CD8-positive, alpha-beta memory T cell (primary cell): ENCODE measurements around the gene ZKSCAN1. TPM values are rescaled to one million over a fixed set of nuclear protein-coding genes. Genes with fewer than 3 reads are reported as not detected.

Source experiments
- CTCF ChIA-PET: fragments of 350-600 bp; sonication (Branson Sonifier 250); formaldehyde crosslinking; loops from one replicate; lab custom pipeline; 2021; ENCODE audit warnings: antibody characterized with exemption; lab: Charles Lee
- POLR2A ChIA-PET: fragments of 350-600 bp; sonication (Branson Sonifier 250); formaldehyde crosslinking; loops from one replicate; lab custom pipeline; 2021; ENCODE audit warnings: antibody characterized with exemption; lab: Charles Lee
- DNase-seq, 5 donors: peaks; one replicate each; pipeline versions ENCODE4 v3.0.0 to v3.0.0-alpha.2; 2020 to 2022; ENCODE audit warnings: mixed read lengths in 1 of 5
- H3K27ac ChIP-seq: one replicate; pipeline ENCODE4 v1.7.0; 2013; ENCODE audit warnings: low read depth, mild to moderate bottlenecking, low read length, moderate library complexity
- H3K27me3 ChIP-seq: 2 replicates; pipeline ENCODE4 v1.7.0; 2013; ENCODE audit warnings: low read length, mild to moderate bottlenecking; ENCODE audit not compliant: insufficient read depth, poor library complexity, severe bottlenecking
- H3K36me3 ChIP-seq: 2 replicates; pipeline ENCODE4 v1.7.0; 2013; ENCODE audit warnings: mild to moderate bottlenecking, low read length, moderate library complexity; ENCODE audit not compliant: insufficient read depth
- H3K4me1 ChIP-seq: 2 replicates; pipeline ENCODE4 v1.7.0; 2013; ENCODE audit warnings: mild to moderate bottlenecking, low read length, moderate library complexity; ENCODE audit not compliant: insufficient read depth
- H3K4me3 ChIP-seq: 2 replicates; pipeline ENCODE4 v1.7.0; 2013; ENCODE audit warnings: mild to moderate bottlenecking, low read length
- H3K9me3 ChIP-seq: 2 replicates; pipeline ENCODE4 v1.7.0; 2013; ENCODE audit warnings: mild to moderate bottlenecking, low read length
- H3K27ac Mint-ChIP-seq, 8 donors: one replicate each; pipeline ENCODE4 v1.8.0; 2020 to 2021; ENCODE audit warnings: mixed read lengths in 8 of 8, mild to moderate bottlenecking in 6 of 8, inconsistent platforms in 3 of 8, moderate library complexity in 3 of 8
- H3K27me3 Mint-ChIP-seq, 2 donors: one replicate each; pipeline ENCODE4 v1.8.0; 2020 to 2021; ENCODE audit warnings: mixed read lengths in 2 of 2, mild to moderate bottlenecking in 1 of 2, moderate library complexity in 1 of 2
- H3K36me3 Mint-ChIP-seq, 3 donors: one replicate each; pipeline ENCODE4 v1.8.0; 2020 to 2021; ENCODE audit warnings: mixed read lengths in 3 of 3, inconsistent platforms in 1 of 3, mild to moderate bottlenecking in 1 of 3
- H3K4me1 Mint-ChIP-seq, 3 donors: one replicate each; pipeline ENCODE4 v1.8.0; 2020 to 2021; ENCODE audit warnings: mixed read lengths in 3 of 3, inconsistent platforms in 1 of 3, mild to moderate bottlenecking in 1 of 3
- H3K4me3 Mint-ChIP-seq, 7 donors: one replicate each; pipeline ENCODE4 v1.8.0; 2020 to 2021; ENCODE audit warnings: mixed read lengths in 7 of 7, mild to moderate bottlenecking in 6 of 7, moderate library complexity in 4 of 7, inconsistent platforms in 2 of 7
- H3K9me3 Mint-ChIP-seq, 5 donors: one replicate each; pipeline ENCODE4 v1.8.0; 2020 to 2022; ENCODE audit warnings: mixed read lengths in 5 of 5, mild to moderate bottlenecking in 3 of 5, moderate library complexity in 2 of 5, inconsistent platforms in 1 of 5
- polyA plus RNA-seq: library from polyadenylated mRNA; unstranded; fragments of 300-500 nt; fragmentation: Illumina TruSeq; gene quantifications from one replicate; pipeline ENCODE4 v1.2.3, GENCODE V29; 2021
- total RNA-seq, 2 experiments: library from RNA; stranded (reverse); gene quantifications; one replicate each; pipeline ENCODE4 v1.2.3, GENCODE V29; 2021

ZKSCAN1 gene
- total and polyA plus RNA-seq, 3 experiments from 2014 or later, result 48.4 to 57.9 (median 53.4) TPM

DNA sequence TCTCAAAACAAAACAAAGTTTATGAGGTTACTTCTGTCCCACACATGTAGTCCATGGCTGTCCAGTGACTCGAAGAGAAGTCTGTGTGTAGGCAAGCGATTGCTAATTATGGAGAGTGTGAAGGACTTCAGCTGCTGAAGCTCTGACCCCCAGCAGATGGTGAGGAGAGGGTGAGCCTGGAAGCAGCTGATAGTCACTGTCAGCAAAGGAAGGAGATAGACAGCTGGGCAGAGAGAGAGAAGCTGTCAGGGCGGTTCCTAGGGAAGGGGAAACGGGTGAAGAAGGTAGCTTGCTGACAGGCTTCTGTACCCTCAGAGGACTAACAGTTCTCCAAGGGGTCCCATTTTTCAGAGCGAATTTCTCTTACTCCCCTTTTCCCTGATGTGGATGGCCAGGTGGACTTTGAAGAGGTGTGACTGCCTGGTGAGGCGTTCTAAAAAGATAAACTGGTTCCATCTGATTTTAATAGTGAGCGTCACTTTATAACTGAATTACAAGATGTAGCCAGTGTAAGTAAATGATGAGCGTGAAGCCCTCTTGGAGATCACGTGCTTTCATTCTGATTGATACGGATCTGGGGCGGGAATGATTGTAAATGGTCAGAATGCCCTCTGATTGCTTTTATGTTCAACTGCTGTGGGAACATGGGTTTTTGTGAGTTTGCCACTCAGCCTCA lies 46.3 kb downstream of the ZKSCAN1 start:
- Mint-ChIP-seq H3K36me3 (peaks cover 0 to 70% (median 10%) of the 10 kb centered on the region in 3 donors), H3K9me3 (no peaks in the 10 kb centered on the region), H3K4me3 (no peak overlapping the region), H3K27ac (peak overlapping the region in 1 of 8 donors; percentile 38), H3K4me1 (peaks cover 0 to 4% (median 0%) of the 10 kb centered on the region in 3 donors), H3K27me3 (no peaks in the 10 kb centered on the region)
- H3K9me3 ChIP-seq, result no peaks in the 10 kb centered on the region
- DNase-seq, result no peak
- ChIA-PET POLR2A (no interaction called here), CTCF (interaction anchor here (1.2 kb wide), 1 partner anchor 11 kb away, joined by 3 read pairs; no protein-coding TSS in a partner anchor)
- H3K36me3 ChIP-seq, result peaks cover 11% of the 10 kb centered on the region
- H3K4me1 ChIP-seq, result no peaks in the 10 kb centered on the region
- no peaks in the 10 kb centered on the region for H3K27me3 ChIP-seq
- no peak overlapping the region for H3K4me3 ChIP-seq
- no peak overlapping the region for H3K27ac ChIP-seq

DNA sequence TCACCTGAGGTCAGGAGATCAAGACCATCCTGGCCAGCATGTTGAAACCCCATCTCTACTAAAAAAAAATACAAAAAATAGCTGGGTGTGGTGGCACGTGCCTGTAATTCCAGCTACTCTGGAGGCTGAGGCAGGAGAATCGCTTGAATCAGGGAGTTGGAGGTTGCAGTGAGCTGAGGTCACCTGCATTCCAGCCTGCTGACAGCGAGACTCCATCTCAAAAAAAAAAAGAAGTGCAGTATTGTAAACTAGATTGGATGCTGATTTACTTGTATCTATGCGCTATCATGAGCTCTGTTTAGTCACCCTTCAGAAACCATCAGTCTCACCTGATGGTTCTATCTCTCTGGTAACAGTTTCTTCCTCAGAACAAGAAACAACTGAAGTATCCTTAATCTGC lies 48.0 kb downstream of the ZKSCAN1 start:
- ChIA-PET CTCF (no interaction called here), POLR2A (no interaction called here)
- Mint-ChIP-seq H3K27me3 (no peaks in the 10 kb centered on the region), H3K4me1 (peaks cover 0 to 4% (median 0%) of the 10 kb centered on the region in 3 donors), H3K27ac (no peak overlapping the region), H3K9me3 (peaks cover 0 to 2% (median 0%) of the 10 kb centered on the region in 5 donors), H3K4me3 (no peak overlapping the region), H3K36me3 (peaks cover 0 to 61% (median 8%) of the 10 kb centered on the region in 3 donors)
- Histone ChIP-seq H3K27ac (no peak overlapping the region), H3K36me3 (peaks cover 4% of the 10 kb centered on the region), H3K9me3 (no peaks in the 10 kb centered on the region), H3K27me3 (no peaks in the 10 kb centered on the region), H3K4me1 (no peaks in the 10 kb centered on the region), H3K4me3 (no peak overlapping the region)
- DNase-seq, result no peak

DNA sequence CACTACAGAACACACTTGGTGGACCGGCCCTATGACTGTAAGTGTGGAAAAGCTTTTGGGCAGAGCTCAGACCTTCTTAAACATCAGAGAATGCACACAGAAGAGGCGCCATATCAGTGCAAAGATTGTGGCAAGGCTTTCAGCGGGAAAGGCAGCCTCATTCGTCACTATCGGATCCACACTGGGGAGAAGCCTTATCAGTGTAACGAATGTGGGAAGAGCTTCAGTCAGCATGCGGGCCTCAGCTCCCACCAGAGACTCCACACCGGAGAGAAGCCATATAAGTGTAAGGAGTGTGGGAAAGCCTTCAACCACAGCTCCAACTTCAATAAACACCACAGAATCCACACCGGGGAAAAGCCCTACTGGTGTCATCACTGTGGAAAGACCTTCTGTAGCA lies 48.8 kb downstream of the ZKSCAN1 start:
- Histone ChIP-seq H3K4me3 (no peak overlapping the region), H3K27ac (no peak overlapping the region), H3K27me3 (no peaks in the 10 kb centered on the region), H3K4me1 (no peaks in the 10 kb centered on the region), H3K36me3 (peaks cover 4% of the 10 kb centered on the region), H3K9me3 (no peaks in the 10 kb centered on the region)
- DNase-seq, result no peak
- peaks cover 0 to 4% (median 0%) of the 10 kb centered on the region in 3 donors for H3K4me1 Mint-ChIP-seq
- ChIA-PET POLR2A (no interaction called here), CTCF (no interaction called here)
- peaks cover 0 to 53% (median 8%) of the 10 kb centered on the region in 3 donors for H3K36me3 Mint-ChIP-seq
- H3K4me3 Mint-ChIP-seq, result no peak overlapping the region
- no peaks in the 10 kb centered on the region for H3K27me3 Mint-ChIP-seq
- H3K27ac Mint-ChIP-seq, result no peak overlapping the region
- H3K9me3 Mint-ChIP-seq, result peaks cover 0 to 2% (median 0%) of the 10 kb centered on the region in 5 donors

DNA sequence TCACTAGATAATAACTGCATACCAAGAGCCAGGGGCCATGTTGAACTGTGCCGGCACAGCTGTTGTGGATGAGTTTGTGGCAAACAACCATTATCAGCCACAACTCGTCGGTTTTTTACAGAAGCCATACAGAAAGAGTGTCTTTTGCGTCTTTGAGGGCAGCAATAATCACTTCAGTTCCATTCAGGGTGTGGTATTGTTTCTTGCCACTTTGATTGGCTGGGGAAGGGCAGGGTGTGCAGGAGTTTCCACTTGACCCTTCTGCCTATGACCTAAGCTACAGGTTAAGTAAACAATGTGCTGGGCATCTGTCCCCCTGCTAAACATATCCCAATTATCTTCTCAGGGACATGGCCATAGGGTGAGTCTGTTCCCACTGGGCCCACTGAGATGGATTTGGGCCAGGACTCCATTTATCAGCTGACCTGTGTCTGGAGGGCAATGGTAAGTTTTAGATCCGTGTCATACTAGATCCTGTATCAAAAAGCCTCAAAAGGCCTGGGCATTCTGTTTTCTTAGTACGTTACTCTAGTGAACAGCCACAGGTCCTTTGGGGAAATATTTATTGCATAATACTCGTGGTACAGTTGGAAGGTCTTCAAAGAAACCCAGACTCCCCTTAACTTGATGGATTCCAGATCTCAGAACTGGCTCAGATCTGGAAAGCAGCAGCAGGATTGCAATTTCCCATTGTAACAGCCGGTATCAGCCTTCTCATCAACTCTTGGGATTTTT lies 50.2 kb downstream of the ZKSCAN1 start:
- Histone ChIP-seq H3K9me3 (peaks cover 6% of the 10 kb centered on the region), H3K36me3 (peaks cover 10% of the 10 kb centered on the region), H3K4me1 (no peaks in the 10 kb centered on the region), H3K27ac (no peak overlapping the region), H3K27me3 (no peaks in the 10 kb centered on the region), H3K4me3 (no peak overlapping the region)
- Mint-ChIP-seq H3K4me3 (no peak overlapping the region), H3K27me3 (no peaks in the 10 kb centered on the region), H3K27ac (no peak overlapping the region), H3K4me1 (no peaks in the 10 kb centered on the region), H3K36me3 (peaks cover 11 to 59% (median 12%) of the 10 kb centered on the region in 3 donors), H3K9me3 (peaks cover 0 to 6% (median 4%) of the 10 kb centered on the region in 5 donors)
- DNase-seq, result no peak
- ChIA-PET POLR2A (no interaction called here), CTCF (no interaction called here)

DNA sequence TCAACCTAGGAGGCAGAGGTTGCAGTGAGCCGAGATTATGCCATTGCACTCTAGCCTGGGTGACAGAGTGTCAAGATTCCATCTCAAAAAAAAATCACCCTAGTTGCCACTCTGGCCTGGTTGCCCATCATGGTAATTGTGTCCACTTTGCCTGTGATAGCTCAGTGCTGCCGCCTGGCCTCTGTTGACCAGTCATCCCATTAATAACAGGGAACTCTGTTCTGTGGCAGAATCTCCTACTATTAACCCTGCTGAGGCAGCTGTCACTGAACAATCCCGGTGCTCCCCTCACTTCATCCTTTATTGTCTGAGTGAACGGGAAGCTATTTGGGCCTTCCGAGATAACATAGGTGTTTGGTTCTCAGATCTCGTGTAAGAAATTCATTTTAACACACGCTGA lies 51.6 kb downstream of the ZKSCAN1 start:
- H3K4me1 ChIP-seq, result no peaks in the 10 kb centered on the region
- Mint-ChIP-seq H3K36me3 (peaks cover 24 to 62% (median 24%) of the 10 kb centered on the region in 3 donors), H3K4me1 (no peaks in the 10 kb centered on the region), H3K9me3 (peaks cover 5 to 19% (median 17%) of the 10 kb centered on the region in 5 donors), H3K4me3 (no peak overlapping the region), H3K27ac (no peak overlapping the region), H3K27me3 (no peaks in the 10 kb centered on the region)
- no peaks in the 10 kb centered on the region for H3K27me3 ChIP-seq
- H3K4me3 ChIP-seq, result no peak overlapping the region
- ChIA-PET CTCF (no interaction called here), POLR2A (no interaction called here)
- no peak overlapping the region for H3K27ac ChIP-seq
- DNase-seq, result no peak
- peaks cover 23% of the 10 kb centered on the region for H3K36me3 ChIP-seq
- H3K9me3 ChIP-seq, result peaks cover 19% of the 10 kb centered on the region

DNA sequence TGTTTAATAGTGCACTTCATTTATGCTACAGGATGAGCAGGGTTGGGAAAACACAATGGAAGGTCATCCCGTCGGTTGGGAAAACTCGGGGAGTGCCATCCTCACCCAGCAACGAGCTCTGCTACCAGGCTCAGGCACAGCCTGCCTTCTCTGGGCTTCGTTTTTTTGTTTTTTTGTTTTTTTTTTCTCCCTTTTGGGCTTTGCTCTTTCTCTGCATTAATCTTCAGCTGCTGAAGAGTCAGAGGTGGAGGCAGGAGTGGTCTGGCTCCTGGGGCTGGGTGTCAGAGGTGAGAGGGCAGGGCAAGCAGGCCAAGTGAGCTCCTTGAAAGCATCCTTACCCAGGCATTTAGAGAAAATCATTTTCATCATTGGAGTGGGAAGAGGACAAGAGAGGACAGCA lies 54.6 kb downstream of the ZKSCAN1 start:
- H3K27me3 ChIP-seq, result no peaks in the 10 kb centered on the region
- no peaks in the 10 kb centered on the region for H3K4me1 ChIP-seq
- no peak overlapping the region for H3K27ac ChIP-seq
- CTCF ChIA-PET, result interaction anchor here (0.6 to 0.7 kb wide), 2 partner anchors 16 to 60 kb away, joined by 3 read pairs; no protein-coding TSS in a partner anchor
- Mint-ChIP-seq H3K36me3 (peaks cover 36 to 69% (median 48%) of the 10 kb centered on the region in 3 donors), H3K9me3 (peaks cover 11 to 30% (median 27%) of the 10 kb centered on the region in 5 donors), H3K4me3 (no peak overlapping the region), H3K4me1 (no peaks in the 10 kb centered on the region), H3K27ac (peak overlapping the region in 1 of 8 donors; percentile 52), H3K27me3 (no peaks in the 10 kb centered on the region)
- no peak overlapping the region for H3K4me3 ChIP-seq
- H3K9me3 ChIP-seq, result peaks cover 26% of the 10 kb centered on the region
- DNase-seq, result no peak
- peaks cover 48% of the 10 kb centered on the region for H3K36me3 ChIP-seq
- POLR2A ChIA-PET, result no interaction called here

DNA sequence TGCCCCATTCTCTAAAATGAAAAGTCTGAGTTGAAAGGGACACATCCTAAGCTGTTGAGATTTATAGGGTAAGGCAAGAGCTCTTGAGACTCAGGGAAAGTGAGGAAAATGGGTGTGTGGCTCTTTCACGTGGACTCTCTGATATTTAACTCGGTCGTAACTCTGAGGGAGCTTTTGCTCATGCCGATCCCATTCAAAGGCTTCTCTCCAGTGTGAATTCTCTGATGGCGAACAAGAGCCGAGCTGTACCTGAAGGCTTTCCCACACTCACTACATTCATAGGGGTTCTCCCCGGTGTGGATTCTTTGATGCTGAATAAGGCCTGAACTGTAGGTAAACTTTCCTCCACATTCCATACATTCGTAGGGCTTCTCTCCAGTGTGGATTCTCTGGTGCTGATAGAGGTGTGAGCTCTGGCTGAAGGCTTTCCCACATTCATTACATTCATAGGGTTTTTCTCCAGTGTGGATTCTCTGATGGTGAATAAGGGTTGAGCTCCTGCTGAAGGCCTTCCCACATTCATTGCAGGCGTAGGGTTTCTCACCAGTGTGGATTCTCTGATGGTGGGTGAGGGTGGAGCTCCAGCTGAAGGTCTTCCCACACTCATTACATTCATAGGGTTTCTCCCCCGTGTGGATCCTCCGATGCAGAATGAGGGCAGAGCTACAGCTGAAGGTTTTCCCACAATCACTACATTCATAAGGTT lies 55.8 kb downstream of the ZKSCAN1 start:
- CTCF ChIA-PET, result interaction anchor here (0.7 kb wide), 1 partner anchor 11 kb away, joined by 3 read pairs; no protein-coding TSS in a partner anchor
- H3K9me3 Mint-ChIP-seq, result peaks cover 11 to 30% (median 27%) of the 10 kb centered on the region in 5 donors
- Histone ChIP-seq H3K4me3 (no peak overlapping the region), H3K9me3 (peaks cover 26% of the 10 kb centered on the region), H3K36me3 (peaks cover 60% of the 10 kb centered on the region), H3K27me3 (no peaks in the 10 kb centered on the region), H3K27ac (no peak overlapping the region), H3K4me1 (no peaks in the 10 kb centered on the region)
- peaks cover 2 to 4% (median 3%) of the 10 kb centered on the region in 3 donors for H3K4me1 Mint-ChIP-seq
- DNase-seq, result no peak
- peak overlapping the region in 1 of 8 donors; percentile 47 for H3K27ac Mint-ChIP-seq
- POLR2A ChIA-PET, result no interaction called here
- no peak overlapping the region for H3K4me3 Mint-ChIP-seq
- H3K27me3 Mint-ChIP-seq, result no peaks in the 10 kb centered on the region
- peaks cover 46 to 73% (median 59%) of the 10 kb centered on the region in 3 donors for H3K36me3 Mint-ChIP-seq
